HG03571 (cell line): ENCODE data around the gene CCDC102B.
"Not testable (repeated sequence)": the region's sequence is repeated elsewhere in the genome, so short reads cannot be mapped to it uniquely, and the experiment has no call there.

Experiments used
- ATAC-seq: cut with Tn5 transposase; IDR thresholded peaks from one replicate; pipeline ENCODE4 v1.9.1; 2021; ENCODE audit not compliant: unreplicated experiment

CCDC102B gene

DNA sequence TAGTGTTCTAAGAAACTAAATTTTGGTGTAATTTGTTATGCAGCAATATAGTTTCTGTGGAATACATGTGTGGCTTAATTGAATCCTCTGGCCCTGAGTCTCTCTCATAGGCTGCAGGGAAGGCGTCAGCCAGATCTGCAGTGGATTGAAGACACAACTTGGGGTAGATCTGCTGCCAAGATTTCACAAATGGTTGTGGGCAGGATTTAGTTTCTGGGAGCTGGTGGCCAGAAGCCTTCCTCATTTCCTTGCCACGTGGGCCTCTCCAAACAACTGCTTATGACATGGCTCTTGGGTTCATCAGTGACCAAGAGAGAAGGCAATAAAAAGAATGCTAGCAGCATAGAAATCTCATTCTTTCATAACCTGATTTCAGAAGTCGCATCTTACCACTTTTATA lies 28.2 kb downstream of the CCDC102B start:
- ATAC-seq = no peak

GRCh38 chr18:68830256-68831045 lies 32.6 kb downstream of the CCDC102B start:
- ATAC-seq = no peak

- no peak for ATAC-seq
Observed at GRCh38 chr18:68833756-68834155, 35.9 kb downstream of the CCDC102B start.

DNA sequence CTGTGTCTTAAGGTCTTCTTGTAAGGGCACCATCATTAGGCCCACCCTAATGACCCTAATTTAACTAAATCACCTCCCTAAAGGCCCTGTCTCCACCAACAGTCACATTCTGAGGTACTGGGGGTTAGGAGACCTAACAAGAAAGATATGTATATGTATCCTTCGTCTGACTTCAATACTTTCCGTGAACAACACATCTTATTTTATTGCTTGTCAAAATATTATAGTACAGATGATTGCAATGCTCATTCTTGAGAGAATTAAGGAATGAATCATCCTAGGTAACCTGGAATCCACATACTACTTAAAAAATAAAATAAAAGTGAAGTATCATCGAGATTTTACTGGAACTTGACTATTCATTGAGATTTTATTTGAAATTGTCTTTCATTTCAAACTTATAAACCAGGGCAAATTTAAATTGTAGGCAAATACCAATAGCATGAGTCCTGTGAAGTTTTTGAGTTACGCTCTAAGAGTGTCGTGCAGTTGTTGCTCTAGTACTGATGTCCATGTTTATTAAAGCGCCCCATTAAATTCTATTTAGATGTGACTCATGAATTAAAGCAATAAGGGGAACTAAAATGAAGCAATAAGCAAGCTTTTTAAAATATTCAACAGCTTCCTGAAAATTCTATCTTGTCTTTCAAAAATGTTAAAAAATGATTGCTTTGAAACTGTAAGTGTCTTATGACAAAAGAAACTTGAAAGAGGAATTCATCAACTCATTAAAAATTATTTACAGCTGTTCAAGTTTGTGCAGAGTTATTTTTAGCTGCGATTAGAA lies 40.0 kb downstream of the CCDC102B start:
- no peak for ATAC-seq

GRCh38 chr18:68839701-68840100 lies 41.8 kb downstream of the CCDC102B start:
- ATAC-seq = no peak

GRCh38 chr18:68840554-68841263 lies 42.8 kb downstream of the CCDC102B start:
- no peak for ATAC-seq

DNA sequence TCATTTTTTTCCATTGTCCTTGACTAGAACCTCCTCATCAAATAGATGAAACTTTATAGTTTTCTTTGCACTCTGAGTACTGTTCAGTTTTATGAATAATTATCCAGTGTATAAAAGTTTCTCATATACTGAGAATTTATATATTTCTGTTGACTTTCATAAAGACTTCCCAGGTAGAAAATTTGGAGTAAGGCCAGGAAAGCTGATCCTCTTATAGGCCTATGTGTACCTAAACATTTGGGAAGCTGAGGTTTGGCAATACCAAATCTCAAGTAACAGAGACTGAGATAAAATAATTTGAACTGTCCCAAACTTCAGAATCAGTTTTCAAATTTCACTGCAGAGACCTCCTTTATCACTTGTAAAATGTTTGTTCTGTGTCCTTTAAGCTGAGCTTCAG lies 43.4 kb downstream of the CCDC102B start:
- no peak for ATAC-seq

DNA sequence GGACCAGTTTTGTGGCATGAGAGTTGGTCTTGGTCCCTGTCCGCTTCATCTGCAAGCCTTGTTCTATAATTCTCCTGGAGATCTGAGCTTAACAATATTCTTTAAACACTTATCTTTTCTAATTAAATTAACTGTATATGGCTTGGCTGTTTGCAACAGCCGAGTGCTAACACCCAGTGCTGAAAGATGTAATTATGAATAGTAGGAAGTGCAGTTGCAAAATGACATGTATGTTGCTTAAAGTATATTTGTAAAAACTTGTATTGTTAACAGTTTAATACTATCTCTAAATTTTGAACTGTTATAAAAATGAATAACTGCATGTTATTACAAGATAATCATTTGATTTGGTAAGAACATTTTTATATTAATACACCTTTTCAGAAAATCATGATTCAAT lies 45.1 kb downstream of the CCDC102B start:
- no peak for ATAC-seq

GRCh38 chr18:68843473-68844089 lies 45.7 kb downstream of the CCDC102B start:
- no peak for ATAC-seq

- no peak for ATAC-seq
Observed at GRCh38 chr18:68847219-68847837, 49.4 kb downstream of the CCDC102B start.

- ATAC-seq = no peak
Observed at GRCh38 chr18:68848242-68848641, 50.4 kb downstream of the CCDC102B start.

DNA sequence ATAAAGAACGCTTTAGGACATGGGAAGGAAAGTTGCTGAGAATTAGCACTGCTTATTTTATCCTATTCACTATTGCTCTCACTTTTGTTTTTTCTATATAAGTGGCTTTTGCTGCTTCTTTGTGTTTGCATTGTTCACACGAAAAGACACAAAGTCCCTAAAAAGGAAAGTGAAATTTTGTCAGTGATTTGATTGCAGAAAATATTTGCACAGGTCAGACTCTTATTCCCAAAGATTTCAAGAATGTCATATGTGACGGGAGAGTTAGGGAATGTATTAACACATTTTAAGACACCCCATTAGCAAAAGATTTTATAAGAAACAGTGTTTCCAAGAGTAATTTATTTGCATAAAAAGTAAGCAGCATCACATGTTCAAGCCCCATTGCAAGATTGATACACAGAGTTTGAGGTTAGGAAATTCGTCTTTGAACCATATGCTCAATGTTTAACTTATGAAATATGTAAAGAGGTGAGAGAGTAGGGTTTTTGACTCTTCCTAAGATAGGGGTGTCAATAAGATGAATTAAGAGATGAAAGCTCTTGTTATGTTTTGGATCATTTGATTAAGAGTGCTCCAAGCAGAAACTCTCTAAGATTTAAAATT lies 57.0 kb downstream of the CCDC102B start:
- no peak for ATAC-seq

GRCh38 chr18:68855491-68855890 lies 57.6 kb downstream of the CCDC102B start:
- ATAC-seq = no peak

- no peak for ATAC-seq
Observed at GRCh38 chr18:68861365-68861764, 63.5 kb downstream of the CCDC102B start.

DNA sequence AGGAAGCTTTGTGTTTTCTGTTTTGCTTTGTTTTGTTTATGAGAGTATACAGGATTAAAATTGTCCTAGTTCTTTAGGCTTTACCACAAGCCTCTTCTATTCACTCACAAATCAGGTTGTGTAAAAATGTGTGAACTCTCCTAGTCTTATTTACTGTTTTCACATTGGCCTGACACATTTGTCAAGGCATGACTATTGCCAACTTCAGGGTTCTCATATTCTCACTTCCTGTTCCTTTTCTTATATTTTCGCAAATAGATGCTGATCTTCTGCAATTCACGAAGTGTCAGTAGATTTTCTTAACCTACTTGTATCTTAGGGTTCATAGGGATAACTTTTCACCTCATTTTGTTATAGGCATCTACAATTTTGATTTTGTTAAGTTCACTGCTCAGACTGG lies 67.1 kb downstream of the CCDC102B start:
- no peak for ATAC-seq

DNA sequence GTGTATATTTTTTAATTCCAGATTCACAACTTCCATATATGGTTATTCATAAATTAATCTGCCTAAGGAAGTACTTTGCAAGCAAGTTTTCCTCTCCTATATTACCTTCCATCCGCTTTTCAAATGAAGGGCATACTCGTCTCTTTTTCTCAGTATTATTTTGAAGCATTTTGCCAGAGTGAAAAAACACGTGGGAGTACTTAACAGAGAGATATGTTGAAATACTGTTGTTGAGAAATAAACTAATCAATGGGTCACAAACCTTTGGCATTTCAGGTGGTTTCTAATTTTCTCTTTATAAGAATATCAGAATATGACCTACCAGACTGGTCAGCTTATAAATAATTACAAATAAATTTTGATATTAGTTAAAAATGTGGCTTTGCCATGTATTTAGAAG lies 67.6 kb downstream of the CCDC102B start:
- ATAC-seq = no peak

GRCh38 chr18:68873003-68873402 lies 75.1 kb downstream of the CCDC102B start:
- no peak for ATAC-seq

GRCh38 chr18:68874361-68874760 lies 76.5 kb downstream of the CCDC102B start:
- no peak for ATAC-seq

DNA sequence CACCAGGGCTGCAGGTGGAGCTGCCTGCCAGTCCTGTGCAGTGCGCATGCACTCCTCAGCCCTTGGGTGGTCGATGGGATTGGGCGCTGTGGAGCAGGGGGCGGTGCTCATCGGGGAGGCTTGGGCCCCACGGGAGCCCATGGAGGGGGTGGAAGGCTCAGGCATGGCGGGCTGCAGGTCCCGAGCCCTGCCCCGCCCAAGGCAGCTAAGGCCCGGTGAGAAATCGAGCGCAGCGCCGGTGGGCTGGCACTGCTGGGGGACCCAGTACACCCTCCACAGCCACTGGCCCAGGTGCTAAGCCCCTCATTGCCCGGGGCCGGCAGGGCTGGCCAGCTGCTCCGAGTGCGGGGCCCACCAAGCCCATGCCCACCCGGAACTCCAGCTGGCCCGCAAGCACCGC lies 82.1 kb downstream of the CCDC102B start:
- not testable (repeated sequence) for ATAC-seq

- ATAC-seq = no peak
Observed at GRCh38 chr18:68887410-68887809, 89.5 kb downstream of the CCDC102B start.
